Stimulated activated CD8-positive, alpha-beta memory T cell treated with anti-CD3 and anti-CD28 coated beads, Interleukin-12 subunit alpha, Interleukin-12 subunit beta, amount 100 ng/mL, for 24 hours (primary cell): ENCODE data around the gene SCARB1.

Source experiments
- DNase-seq: peaks from one replicate; pipeline ENCODE4 v3.0.0-alpha.2; 2020; ENCODE audit errors: extremely low read depth

The SCARB1 gene

GRCh38 chr12:124822218-124822617, 41.4 kb downstream of the SCARB1 start:
- no peak for DNase-seq

GRCh38 chr12:124821252-124822200, 42.1 kb downstream of the SCARB1 start:
- DNase-seq: no peak

GRCh38 chr12:124820199-124820598, 43.5 kb downstream of the SCARB1 start:
- no peak for DNase-seq

GRCh38 chr12:124819525-124819924, 44.1 kb downstream of the SCARB1 start:
- no peak for DNase-seq

- no peak for DNase-seq
These were observed 44.6 kb downstream of the SCARB1 start for GRCh38 chr12:124819080-124819479.

GRCh38 chr12:124817076-124818000, 46.3 kb downstream of the SCARB1 start:
- no peak for DNase-seq

- DNase-seq: no peak
These were observed 47.3 kb downstream of the SCARB1 start for GRCh38 chr12:124816295-124816854.

GRCh38 chr12:124814741-124815613, 48.7 kb downstream of the SCARB1 start:
- DNase-seq: no peak

GRCh38 chr12:124813782-124814181, 49.9 kb downstream of the SCARB1 start:
- DNase-seq: no peak

- DNase-seq: no peak
These were observed 50.7 kb downstream of the SCARB1 start for GRCh38 chr12:124812979-124813378.

- no peak for DNase-seq
These were observed 51.3 kb downstream of the SCARB1 start for GRCh38 chr12:124812356-124812755.

GRCh38 chr12:124811633-124812032, 52.0 kb downstream of the SCARB1 start:
- DNase-seq: no peak

GRCh38 chr12:124809878-124810277, 53.8 kb downstream of the SCARB1 start:
- DNase-seq: no peak

- no peak for DNase-seq
These were observed 54.3 kb downstream of the SCARB1 start for GRCh38 chr12:124809391-124809790.

GRCh38 chr12:124808272-124808671, 55.4 kb downstream of the SCARB1 start:
- no peak for DNase-seq

GRCh38 chr12:124805876-124806668, 57.6 kb downstream of the SCARB1 start:
- DNase-seq: no peak

- DNase-seq: no peak
These were observed 58.6 kb downstream of the SCARB1 start for GRCh38 chr12:124805050-124805449.

- DNase-seq: no peak
These were observed 59.5 kb downstream of the SCARB1 start for GRCh38 chr12:124804011-124804621.

- no peak for DNase-seq
These were observed 61.3 kb downstream of the SCARB1 start for GRCh38 chr12:124802361-124802760.

GRCh38 chr12:124800506-124800905, 63.2 kb downstream of the SCARB1 start:
- no peak for DNase-seq
